ENCODE measurements around the gene CAMK2G.
"Not testable (repeated sequence)": the region's sequence is repeated elsewhere in the genome, so short reads cannot be mapped to it uniquely, and the experiment has no call there.

The CAMK2G gene

GRCh38 chr10:73838008-73838567, 36.3 kb downstream of the CAMK2G start:
- TF ChIP-seq, protein P1, sequence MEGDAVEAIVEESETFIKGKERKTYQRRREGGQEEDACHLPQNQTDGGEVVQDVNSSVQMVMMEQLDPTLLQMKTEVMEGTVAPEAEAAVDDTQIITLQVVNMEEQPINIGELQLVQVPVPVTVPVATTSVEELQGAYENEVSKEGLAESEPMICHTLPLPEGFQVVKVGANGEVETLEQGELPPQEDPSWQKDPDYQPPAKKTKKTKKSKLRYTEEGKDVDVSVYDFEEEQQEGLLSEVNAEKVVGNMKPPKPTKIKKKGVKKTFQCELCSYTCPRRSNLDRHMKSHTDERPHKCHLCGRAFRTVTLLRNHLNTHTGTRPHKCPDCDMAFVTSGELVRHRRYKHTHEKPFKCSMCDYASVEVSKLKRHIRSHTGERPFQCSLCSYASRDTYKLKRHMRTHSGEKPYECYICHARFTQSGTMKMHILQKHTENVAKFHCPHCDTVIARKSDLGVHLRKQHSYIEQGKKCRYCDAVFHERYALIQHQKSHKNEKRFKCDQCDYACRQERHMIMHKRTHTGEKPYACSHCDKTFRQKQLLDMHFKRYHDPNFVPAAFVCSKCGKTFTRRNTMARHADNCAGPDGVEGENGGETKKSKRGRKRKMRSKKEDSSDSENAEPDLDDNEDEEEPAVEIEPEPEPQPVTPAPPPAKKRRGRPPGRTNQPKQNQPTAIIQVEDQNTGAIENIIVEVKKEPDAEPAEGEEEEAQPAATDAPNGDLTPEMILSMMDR (IDR thresholded peaks at IDR 0.05; ENCODE audit: insufficient read depth, missing control alignments), result no peak
- DNase-seq (ENCODE audit: insufficient read length, low spot score) (no peak), FAIRE-seq (no peak)

- FAIRE-seq (no peak), DNase-seq (ENCODE audit: insufficient read length, low spot score) (no peak)
- TF ChIP-seq, protein P1 (IDR thresholded peaks at IDR 0.05; ENCODE audit: insufficient read depth, missing control alignments), result no peak
Observed at GRCh38 chr10:73837072-73837471, 37.3 kb downstream of the CAMK2G start.

DNA sequence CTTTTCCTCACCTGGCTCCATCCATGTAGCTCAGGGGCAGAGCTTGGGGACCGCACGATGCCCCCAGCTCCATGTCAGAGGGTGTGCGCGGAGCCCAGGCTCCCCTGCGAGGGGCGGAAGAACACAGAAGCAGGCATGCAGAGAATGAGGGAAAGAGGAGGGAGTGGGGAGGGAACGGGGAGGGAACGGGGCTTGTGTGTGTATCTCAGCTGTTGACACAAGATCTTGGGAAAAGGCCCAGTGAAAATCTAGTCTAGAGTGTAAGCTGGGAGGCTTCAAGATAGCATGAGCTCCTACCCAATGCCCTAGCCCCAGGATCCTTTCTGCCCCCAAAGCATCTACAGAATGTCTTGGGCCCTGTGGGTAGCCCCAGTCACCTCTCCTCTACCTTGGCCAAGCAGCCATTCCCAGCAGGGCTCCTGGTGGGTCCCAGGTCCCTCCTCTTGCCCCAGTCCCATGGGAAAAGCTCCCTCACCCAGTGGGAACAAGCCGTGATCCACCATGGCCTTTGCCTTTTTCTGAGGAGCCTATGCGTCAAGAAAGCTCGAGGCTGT, 37.9 kb downstream of the CAMK2G start:
- no peak for FAIRE-seq
- DNase-seq (ENCODE audit: insufficient read length, low spot score), result no peak

GRCh38 chr10:73829090-73829489, 45.3 kb downstream of the CAMK2G start:
- not testable (repeated sequence) for DNase-seq (ENCODE audit: insufficient read length, low spot score); FAIRE-seq

More for the DNA sequence above, 37.9 kb downstream of the CAMK2G start:
- TF ChIP-seq, protein P1 (IDR thresholded peaks at IDR 0.05; ENCODE audit: insufficient read depth, missing control alignments), result no peak

- DNase-seq (ENCODE audit: insufficient read length, low spot score) (no peak), FAIRE-seq (peak; percentile 35)
- TF ChIP-seq, protein P1 (IDR thresholded peaks at IDR 0.05; ENCODE audit: insufficient read depth, missing control alignments), result no peak
Observed at GRCh38 chr10:73828161-73828560, 46.2 kb downstream of the CAMK2G start.

DNA sequence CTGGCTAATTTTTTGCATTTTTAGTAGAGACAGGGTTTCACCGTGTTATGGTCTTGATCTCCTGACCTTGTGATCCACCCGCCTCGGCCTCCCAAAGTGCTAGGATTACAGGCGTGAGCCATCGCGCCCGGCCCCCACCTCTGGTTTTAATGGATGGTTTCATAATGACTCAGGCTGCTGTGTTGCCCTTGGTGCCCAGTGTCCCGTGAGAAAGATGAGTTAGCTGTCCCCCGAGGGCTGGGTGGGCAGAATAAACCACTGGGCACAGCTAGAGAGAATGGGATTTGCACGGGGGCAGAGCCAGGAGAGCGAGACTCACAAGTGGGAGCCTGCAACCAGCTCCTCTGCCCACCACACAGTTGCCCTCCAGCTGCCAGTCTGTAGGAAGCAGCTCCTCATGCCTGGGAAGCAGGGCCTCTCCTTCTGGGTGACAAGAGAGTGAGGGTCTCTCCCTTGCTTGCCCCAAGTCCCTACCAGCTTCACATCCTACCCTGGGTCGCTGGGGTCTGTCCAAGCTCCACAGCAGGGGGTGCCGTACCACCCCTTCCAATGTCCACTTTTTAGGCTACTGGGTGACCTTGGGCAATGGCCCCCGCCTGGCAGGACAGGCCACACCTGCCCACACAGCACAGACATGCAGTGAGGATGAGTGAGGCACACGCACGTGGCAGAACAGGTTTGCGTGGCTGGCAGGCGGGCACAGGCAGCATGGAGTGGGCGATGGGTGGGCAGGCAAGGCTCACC, 46.8 kb downstream of the CAMK2G start:
- DNase-seq (ENCODE audit: insufficient read length, low spot score), result no peak
- TF ChIP-seq, protein P1 (IDR thresholded peaks at IDR 0.05; ENCODE audit: insufficient read depth, missing control alignments), result no peak
- no peak for FAIRE-seq

- DNase-seq (ENCODE audit: insufficient read length, low spot score) (no peak), FAIRE-seq (no peak)
- TF ChIP-seq, protein P1 (IDR thresholded peaks at IDR 0.05; ENCODE audit: insufficient read depth, missing control alignments), result no peak
Observed at GRCh38 chr10:73824146-73824725, 50.1 kb downstream of the CAMK2G start.
